ENCODE results near the gene UBA7. TPM values are rescaled to one million over a fixed set of nuclear protein-coding genes. Genes with fewer than 3 reads are reported as not detected.
"Not testable (repeated sequence)": the region's sequence is repeated elsewhere in the genome, so short reads cannot be mapped to it uniquely, and the experiment has no call there.

UBA7 gene
- total RNA-seq, 1 donor from 2014 or later: 26.7 TPM

DNA sequence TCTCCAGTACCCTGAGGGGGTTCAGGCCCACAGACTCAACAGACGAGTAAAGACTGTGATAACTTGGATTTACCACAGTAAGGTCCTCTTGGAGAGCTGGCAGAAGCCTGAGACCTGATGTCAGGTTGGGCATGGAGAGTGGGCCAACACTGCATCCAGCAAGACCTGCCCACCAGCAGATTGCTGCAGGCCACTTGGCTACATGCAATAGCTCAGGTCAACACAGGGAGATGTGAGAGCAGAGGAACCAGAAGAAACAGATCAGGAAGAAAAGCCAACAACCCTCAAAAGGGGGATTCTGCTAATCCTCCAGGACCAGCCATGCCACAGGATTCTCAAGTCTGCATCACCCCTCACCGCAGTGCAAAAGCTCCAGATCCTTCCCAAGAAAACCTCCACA lies 25.7 kb downstream of the UBA7 start:
- intact Hi-C loops (cut with micrococcal nuclease): no loop called here
- ATAC-seq (no peak), DNase-seq (no peak)

DNA sequence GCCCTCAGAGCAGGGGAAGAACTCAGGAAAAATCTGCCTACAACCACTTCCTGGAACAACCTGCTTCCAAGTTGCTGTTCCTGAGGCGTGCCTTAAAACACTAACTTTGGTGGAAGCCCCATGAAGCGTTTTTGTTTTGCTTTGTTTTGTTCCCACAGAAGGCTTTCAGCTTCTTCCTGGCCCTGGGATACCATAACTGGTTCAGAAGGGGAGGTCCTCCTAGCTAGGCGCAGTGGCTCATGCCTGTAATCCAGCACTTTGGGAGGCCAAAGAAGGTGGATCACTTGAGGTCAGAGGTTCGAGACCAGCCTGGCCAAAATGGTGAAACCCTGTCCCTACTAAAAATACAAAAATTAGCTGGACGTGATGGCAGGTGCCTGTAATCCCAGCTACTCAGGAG lies 26.2 kb downstream of the UBA7 start:
- intact Hi-C loops (cut with micrococcal nuclease): no loop called here
- DNase-seq (no peak), ATAC-seq (no peak)

DNA sequence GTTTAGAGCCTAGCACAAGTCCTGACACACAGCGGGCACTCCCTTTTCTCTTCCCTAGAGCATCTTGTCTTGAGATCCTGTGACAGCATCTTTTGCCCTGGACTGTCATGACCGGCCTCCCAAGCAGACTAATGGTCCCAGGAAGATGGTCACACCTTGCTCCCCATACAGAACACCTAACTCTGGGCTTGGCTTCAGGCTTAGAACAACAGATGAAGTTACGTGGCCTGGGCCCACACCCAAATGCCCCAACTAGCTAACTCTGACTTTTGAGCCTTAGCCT lies 26.6 kb downstream of the UBA7 start:
- intact Hi-C loops (cut with micrococcal nuclease): no loop called here
- ATAC-seq (no peak), DNase-seq (no peak)

DNA sequence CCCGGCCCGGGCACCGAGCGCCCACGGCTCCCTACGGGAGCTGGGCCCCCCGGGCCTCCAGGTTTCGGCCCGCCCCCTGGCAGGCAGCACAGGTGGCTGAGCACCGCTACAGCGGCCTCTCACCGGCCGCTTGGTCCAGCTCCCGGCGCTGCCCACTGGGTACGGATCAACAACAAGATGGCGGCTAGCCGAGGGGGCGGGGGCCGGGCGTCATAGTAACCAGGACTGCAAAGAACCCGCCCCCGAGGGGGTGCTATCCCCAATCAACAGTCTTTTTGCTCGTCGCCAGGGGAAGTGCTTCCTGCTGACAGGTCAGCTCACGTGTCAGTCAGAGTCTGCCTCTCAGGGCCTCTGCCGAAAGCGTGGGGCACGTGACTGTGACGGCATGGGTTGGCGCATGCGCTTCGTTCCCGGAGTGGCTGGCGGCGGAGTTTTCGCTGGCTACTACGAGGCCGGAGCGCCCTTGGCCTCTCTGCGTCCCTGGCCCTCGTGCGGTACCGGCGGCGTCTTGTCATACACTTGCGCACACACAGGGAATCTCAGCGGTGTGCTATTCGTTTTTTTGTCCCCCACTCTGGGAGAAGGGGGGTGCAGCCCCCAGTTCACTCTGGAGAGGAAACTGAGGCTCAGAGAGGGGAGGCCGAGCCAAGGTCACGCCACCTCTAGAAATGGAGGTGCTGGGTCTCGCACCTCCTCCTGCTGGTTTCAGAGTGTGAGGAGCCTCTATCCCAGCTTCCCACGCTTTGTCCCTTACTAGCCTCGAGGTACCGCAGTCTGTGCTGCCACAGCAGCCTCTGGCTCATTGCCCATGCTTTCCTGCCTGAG lies 27.2 kb downstream of the UBA7 start, which contains the start of gene IP6K1:
Gene IP6K1 (minus strand): TSS at position 186 of the 825 bp plus-strand sequence. CDS start 38,502 bp downstream, outside the sequence.
- ATAC-seq (peak; percentile 100), DNase-seq (peak; percentile 100)
- intact Hi-C loops (cut with micrococcal nuclease): no loop called here

DNA sequence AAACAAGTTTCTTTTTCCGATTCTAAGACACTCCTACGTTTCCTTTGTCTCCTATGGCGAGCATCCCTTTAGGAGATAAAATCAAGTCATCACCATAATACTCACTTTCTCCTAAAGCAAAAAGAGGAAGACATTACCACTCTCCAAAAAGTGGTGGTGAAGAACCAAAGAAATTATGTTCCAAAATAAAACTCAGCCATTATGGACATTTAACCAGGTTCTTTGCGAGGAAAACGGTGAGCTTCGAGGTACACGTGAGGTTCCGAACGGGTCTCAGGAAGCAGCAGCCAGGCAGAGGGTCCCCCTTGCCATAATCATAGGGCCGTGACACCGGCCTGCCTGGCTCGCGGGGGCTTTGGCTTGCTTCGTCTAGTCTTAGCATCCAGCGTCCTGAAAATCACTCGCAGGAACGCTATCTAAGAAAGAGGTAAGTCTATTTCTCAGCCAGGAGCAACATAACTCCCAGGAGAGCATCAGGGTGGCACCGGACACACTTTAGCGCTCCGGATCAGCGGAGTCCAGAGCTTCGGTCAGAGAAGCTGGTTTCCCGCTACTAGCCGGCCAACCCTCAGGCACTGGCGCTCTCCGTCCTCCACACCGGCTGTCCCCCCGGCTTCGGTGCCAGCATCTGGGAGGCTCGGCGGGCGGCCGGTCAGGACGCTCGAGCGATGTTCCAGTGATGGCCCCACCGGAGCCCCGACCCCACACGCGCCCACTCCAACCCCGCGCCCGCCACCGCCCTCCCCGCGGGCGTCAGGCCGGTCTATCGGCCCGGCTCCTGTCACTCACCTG lies 28.0 kb downstream of the UBA7 start:
- intact Hi-C loops (cut with micrococcal nuclease): no loop called here
- no peak for DNase-seq

DNA sequence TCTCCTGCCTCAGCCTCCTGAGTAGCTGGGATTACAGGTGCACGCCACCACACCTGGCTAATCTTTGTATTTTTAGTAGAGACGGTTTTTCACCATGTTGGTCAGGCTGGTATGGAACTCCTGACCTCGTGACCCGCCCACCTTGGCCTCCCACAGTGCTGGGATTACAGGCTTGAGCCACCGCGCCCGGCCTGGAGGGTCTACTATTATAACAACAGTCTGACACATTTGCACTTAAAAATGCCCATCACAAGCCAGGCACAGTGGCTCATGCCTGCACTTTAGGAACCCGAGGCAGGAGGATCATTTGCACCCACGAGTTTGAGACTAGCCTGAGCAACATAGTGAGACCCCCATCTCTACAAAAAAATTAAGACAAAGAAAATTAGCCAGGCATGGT lies 31.5 kb downstream of the UBA7 start:
- ATAC-seq; intact Hi-C loops (cut with micrococcal nuclease); DNase-seq: not testable (repeated sequence)

More for the DNA sequence above, 28.0 kb downstream of the UBA7 start:
- peak; percentile 59 for ATAC-seq

DNA sequence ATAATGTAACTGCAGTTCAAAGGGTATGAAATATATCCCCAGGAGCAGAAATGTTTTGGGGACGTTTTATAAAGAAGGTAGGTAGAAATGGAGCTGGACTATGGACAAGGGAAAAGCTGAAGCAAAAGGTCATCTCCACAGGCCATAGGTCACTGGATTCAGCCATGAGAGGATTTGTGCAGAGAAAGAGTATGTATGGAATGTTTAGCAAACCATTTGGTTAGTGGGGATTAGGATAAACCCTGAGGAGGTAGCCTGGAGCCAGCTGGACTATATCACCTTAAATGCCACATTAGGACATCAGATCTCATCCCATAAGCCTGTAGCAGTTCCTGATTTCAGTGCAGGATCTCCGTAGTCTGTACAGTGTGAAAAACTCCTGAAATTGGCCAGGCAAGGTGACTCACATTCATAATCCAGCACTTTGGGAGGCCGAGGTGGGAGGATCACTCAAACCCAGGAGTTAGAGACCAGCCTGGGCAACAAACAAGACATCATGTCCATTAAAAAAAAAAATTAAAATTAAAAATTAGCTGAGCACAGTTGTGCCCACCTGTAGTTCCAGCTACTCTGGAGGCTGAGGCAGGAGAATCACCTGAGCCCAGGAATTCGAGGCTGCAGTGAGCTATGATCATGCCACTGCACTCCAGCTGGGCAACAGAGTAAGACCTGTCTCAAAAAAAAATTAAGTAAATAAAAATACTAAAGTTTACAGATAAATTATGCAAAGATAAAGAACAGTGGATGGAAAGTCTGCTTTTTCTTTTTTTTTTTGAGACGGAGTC lies 32.1 kb downstream of the UBA7 start:
- ATAC-seq (no peak), DNase-seq (no peak)
- intact Hi-C loops (cut with micrococcal nuclease): no loop called here

DNA sequence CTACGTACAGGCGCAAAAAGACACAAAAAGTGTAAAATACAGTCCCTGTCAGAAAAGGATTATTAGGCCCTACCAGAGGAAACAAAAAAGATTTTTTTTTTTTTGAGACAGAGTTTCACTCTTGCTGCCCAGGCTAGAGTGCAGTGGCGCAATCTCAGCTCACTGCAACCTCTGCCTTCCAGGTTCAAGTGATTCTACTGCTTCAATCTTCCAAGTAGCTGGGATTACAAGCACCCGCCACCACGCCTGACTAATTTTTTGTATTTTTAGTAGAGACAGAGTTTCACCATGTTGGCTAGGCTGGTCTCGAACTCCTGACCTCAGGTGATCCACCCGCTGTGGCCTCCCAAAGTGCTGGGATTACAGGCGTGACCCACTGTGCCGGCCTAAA lies 32.8 kb downstream of the UBA7 start:
- ATAC-seq; intact Hi-C loops (cut with micrococcal nuclease): not testable (repeated sequence)

DNA sequence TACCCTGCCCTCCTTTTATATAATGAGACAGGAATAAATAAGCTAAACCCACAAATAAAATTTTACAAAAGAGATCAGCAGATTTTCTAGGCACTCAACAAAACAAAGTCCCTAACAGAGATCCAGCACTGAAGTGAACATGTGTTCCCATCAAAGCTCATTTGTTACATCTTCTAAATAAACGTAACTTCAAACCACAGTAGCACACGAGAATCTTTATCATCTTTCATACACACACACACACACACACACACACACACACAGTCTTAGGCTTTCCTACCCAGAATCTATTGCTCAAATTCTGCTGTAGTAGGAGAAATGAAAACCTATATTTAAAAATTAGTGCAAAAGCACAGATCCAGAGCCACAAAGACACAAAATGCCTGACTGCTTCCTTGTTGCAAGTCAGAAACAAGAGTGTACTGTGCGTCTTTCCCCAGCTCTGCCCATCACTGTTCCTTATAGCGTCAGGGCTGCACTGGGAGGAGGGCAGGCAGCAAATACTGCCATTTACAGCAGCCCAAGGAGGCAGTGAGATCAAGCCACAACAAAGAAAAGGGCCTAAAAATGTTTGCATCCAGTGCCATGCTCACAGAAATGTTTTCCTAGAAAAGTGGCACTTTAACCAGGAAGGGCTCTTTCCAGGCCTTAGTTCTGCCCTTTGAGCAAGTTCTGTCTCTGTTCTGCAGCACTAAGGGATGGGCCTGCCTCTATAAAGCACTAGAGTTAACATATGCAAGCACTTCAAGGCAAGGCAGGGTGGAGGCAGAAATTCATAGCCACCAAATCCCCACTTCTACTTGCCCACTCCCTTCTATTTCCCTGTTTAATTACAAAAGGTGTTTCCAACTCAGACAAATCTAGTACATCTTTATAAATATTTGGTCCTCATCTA lies 33.4 kb downstream of the UBA7 start:
- intact Hi-C loops (cut with micrococcal nuclease): no loop called here
- DNase-seq: no peak
- no peak for ATAC-seq

More for the DNA sequence above, 32.8 kb downstream of the UBA7 start:
- DNase-seq: not testable (repeated sequence)

DNA sequence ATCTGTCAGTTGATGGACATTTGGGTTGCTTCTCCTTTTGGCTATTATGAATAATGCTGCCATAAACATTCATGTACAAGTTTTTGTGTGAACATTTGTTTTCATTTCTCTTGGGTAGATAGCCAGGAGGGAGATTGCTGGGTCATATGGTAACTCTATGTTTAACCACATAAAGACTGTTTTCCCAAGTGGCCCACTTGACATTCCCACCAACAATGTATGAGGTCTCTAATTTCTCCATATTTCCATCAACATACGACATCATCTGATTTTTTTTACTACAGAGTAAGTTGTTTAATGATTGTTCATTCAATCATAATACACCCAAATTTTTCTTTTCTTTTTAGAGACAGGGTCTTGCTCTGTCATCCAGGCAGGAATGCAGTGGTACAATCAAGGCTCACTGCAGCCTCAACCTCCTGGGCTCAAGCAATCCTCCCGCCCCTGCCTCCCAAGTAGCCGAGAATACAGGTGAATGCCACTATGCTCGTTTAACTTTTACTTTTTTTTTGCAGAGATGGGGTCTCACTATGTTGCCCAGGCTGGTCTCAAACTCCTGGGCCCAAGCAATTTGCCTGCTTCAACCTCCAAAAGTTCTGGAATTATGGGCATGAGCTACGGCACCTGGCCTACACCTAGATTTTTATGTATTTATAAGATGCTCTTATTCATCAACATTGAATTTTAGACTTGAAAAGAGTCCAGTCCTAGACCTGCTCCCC lies 34.2 kb downstream of the UBA7 start:
- DNase-seq (no peak), ATAC-seq (no peak)
- intact Hi-C loops (cut with micrococcal nuclease): no loop called here

DNA sequence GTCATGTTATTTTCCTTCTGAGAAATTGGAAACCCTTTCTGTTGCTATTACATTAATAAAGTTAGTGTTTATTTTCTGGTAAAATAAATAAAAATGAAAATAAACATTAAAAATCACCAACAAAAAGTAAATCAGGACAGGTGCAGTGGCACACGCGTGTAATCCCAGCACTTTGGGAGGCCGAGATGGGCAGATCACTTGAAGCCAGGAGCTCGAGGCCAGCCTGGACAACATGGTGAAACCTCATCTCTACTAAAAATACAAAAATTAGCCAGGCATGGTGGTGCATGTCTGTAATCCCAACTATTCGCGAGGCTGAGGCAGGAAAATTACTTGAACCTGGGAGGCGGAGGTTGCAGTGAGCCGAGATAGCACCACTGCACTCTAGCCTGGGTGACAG lies 37.7 kb downstream of the UBA7 start:
- ATAC-seq; DNase-seq; intact Hi-C loops (cut with micrococcal nuclease): not testable (repeated sequence)

DNA sequence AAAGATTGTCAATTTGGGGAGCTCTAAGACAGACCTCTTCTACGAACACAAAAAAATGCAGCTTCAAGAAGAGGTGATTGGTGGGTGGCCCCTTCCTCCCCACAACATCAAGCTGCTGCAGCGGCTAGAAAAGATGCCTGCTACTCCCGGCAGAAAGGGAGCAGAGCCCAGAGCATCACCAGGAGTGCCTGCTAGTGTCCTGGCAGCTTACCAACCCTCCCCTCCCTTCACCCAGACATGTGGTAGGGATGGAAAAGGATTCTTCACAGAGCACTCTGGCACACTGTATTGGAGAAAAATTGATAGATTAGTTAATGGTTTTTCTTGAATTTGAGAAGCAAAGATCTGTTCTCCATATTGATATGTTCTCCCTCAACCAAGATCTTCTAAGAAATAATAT lies 38.2 kb downstream of the UBA7 start:
- no peak for DNase-seq
- peak; percentile 70 for ATAC-seq
- intact Hi-C loops (cut with micrococcal nuclease): no loop called here

DNA sequence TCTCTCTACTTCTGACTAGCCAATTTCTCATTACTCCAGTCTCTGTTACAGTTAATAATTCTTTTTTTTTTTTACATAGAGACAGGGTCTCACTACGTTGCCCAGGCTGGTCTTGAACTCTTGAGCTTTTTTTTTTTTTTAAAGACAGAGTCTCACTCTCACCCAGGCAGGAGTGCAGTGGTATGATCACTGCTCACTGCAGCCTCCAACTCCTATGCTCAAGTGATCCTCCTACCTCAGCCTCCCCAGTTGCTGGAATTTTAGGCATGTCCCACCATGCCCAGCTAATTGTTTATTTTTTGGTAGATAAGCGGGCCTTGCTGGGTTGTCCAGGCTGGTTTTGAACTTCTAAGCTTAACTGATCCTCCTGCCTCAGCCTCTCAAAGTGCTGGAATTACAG lies 41.0 kb downstream of the UBA7 start:
- intact Hi-C loops (cut with micrococcal nuclease): no loop called here
- ATAC-seq: no peak
- DNase-seq: no peak

DNA sequence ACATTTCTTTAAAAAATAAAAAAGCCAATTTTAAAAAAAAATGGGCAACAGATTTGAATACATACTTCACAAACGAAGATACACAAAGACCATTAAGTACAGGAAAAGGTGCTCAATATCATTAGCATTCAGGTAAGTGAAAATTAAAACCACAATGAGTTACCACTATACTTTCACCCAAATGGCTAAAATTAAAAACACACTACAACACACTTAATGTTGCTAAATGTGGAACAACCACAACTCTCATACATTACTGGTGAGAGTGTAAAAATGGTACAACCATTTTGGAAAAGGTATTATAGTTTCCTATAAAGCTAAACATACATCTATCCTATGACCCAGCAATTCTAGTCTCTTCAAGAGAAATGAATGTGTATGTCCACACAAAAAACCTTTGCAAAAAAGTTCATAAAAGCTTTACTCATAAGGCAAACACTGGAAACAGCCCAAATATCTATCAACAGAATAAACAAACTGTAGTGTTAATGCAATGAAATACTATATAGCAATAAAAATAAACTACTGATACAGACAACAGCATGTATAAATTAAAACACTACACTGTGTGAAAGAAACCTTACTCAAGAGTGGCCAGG lies 42.3 kb downstream of the UBA7 start:
- intact Hi-C loops (cut with micrococcal nuclease): no loop called here
- no peak for ATAC-seq
- no peak for DNase-seq

DNA sequence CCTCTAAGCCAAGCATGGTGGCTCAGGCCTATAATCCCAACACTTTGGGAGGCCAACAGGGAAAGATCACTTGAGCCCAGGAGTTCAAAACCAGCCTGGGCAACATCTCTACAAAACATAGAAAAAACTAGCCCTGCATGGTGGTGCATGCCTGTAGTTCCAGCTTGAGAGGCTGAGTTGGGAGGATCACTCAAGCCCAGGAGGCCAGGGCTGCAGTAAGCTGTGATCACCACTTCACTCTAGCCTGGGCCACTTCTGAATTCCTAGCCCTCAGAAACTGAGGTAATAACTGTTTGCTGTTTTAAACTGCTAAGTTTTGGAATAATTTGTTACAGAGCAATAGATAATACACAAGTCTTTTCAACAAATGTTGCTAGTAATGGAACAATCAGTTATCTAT lies 43.8 kb downstream of the UBA7 start:
- no peak for DNase-seq
- ATAC-seq: no peak
- intact Hi-C loops (cut with micrococcal nuclease): no loop called here

DNA sequence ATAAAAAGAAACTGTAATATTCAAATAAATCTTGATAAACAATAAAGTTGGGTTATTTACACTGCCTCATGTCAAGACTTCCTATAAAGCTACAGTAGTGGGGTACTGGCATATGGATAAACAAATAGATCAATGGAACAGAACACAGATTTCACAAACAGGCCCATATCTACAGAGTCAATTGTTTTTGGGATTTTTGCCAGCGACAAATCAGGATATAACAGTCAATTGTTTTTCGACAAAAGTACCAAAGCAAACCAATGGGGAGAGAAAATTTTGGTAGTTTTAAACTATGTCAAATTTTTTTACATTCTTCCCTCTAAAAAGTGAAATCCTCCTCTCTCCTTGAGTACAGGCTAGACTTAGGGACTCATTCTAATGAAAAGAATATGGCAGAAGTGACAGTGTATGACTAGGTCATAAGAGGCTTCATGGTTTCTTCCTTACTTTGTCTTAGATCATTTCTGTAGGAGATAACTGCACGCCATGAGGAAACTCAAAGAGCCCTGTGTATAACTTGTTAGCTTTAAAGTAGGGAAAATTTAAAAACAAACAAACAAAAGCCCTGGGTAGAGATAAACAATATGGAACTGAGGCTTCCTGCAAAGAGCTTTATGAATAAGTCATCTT lies 44.4 kb downstream of the UBA7 start:
- ATAC-seq: no peak
- no peak for DNase-seq
- intact Hi-C loops (cut with micrococcal nuclease): no loop called here

DNA sequence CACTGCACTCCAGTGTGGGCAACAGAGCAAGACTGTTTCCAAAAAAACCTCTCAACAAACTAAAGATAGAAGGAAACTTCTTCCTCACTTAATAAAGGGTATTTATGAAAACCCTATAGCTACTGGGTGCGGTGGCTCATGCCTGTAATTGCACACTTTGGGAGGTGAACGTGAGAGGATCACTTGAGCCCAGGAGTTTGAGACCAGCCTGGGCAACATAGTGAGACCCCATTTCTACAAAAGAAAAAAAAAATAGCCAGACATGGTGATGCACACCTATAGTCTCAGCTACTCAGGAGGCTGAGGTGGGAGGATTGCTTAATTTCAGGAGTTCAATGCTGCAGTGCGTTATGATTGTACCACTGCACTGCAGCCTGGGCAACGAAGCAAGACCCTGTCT lies 49.8 kb downstream of the UBA7 start:
- intact Hi-C loops (cut with micrococcal nuclease): no loop called here
- DNase-seq (no peak), ATAC-seq (no peak)

Measured in left ventricle myocardium superior (tissue), 1 donor.